ENCODE results near the gene PRSS56. TPM values are rescaled to one million over a fixed set of nuclear protein-coding genes. Genes with fewer than 3 reads are reported as not detected.

PRSS56 gene
- not detected for total RNA-seq

GRCh38 chr2:232519581-232520438 is at the start of gene PRSS56:
PRSS56 (plus strand) TSS chr2:232520388; CDS start chr2:232520599, 211 bp downstream.
- no peak for ATAC-seq
- DNase-seq (ENCODE audit: low spot score) = no peak

GRCh38 chr2:232473467-232473890 is 46.7 kb upstream of the PRSS56 start:
- no peak for ATAC-seq

GRCh38 chr2:232476045-232476444 is 44.1 kb upstream of the PRSS56 start:
- no peak for ATAC-seq
- DNase-seq (ENCODE audit: low spot score) = no peak

More at GRCh38 chr2:232473467-232473890, 46.7 kb upstream of the PRSS56 start:
- no peak for DNase-seq (ENCODE audit: low spot score)

- ATAC-seq (no peak), DNase-seq (ENCODE audit: low spot score) (no peak)
Measured at GRCh38 chr2:232476791-232477190, 43.4 kb upstream of the PRSS56 start.

GRCh38 chr2:232477751-232478510 is 42.3 kb upstream of the PRSS56 start:
- ATAC-seq (no peak), DNase-seq (ENCODE audit: low spot score) (no peak)

- ATAC-seq = no peak
- DNase-seq (ENCODE audit: low spot score) = no peak
Measured at GRCh38 chr2:232478571-232479340, 41.4 kb upstream of the PRSS56 start.

GRCh38 chr2:232479341-232480200 is 40.6 kb upstream of the PRSS56 start:
- DNase-seq (ENCODE audit: low spot score) (no peak), ATAC-seq (no peak)

- no peak for DNase-seq (ENCODE audit: low spot score)
- no peak for ATAC-seq
Measured at GRCh38 chr2:232480201-232481190, 39.7 kb upstream of the PRSS56 start.

GRCh38 chr2:232481322-232482140 is 38.7 kb upstream of the PRSS56 start:
- DNase-seq (ENCODE audit: low spot score) = no peak
- no peak for ATAC-seq

- ATAC-seq (no peak), DNase-seq (ENCODE audit: low spot score) (no peak)
Measured at GRCh38 chr2:232482301-232483238, 37.6 kb upstream of the PRSS56 start.

- no peak for DNase-seq (ENCODE audit: low spot score)
- no peak for ATAC-seq
Measured at GRCh38 chr2:232483311-232483922, 36.8 kb upstream of the PRSS56 start.

- DNase-seq (ENCODE audit: low spot score) (no peak), ATAC-seq (no peak)
Measured at GRCh38 chr2:232483923-232484627, 36.1 kb upstream of the PRSS56 start.

- ATAC-seq = no peak
- no peak for DNase-seq (ENCODE audit: low spot score)
Measured at GRCh38 chr2:232484628-232485347, 35.4 kb upstream of the PRSS56 start.

GRCh38 chr2:232485348-232485756 is 34.8 kb upstream of the PRSS56 start:
- no peak for ATAC-seq
- no peak for DNase-seq (ENCODE audit: low spot score)
